ACC112 (cell line): ENCODE measurements around the gene GOLGA6B.
"Not testable (repeated sequence)": the region's sequence is repeated elsewhere in the genome, so short reads cannot be mapped to it uniquely, and the experiment has no call there.

Experiments
- H2AFZ ChIP-seq: fragments of 200-600 bp; sonication (generic); one replicate; pipeline ENCODE4 v1.6.0; 2017; ENCODE audit warnings: antibody characterized with exemption, low read length; ENCODE audit not compliant: unreplicated experiment
- H3K27ac ChIP-seq: fragments of 200-600 bp; sonication (generic); 2 replicates; pipeline ENCODE4 v1.5.1; 2014; ENCODE audit warnings: low read depth, mild to moderate bottlenecking, antibody characterized with exemption, low read length, moderate library complexity
- H3K27me3 ChIP-seq: fragments of 200-600 bp; sonication (generic); 2 replicates; pipeline ENCODE4 v1.6.1; 2014; ENCODE audit warnings: mild to moderate bottlenecking, antibody characterized with exemption, low read length, moderate library complexity, mixed read lengths; ENCODE audit not compliant: insufficient read depth
- H3K36me3 ChIP-seq: fragments of 200-600 bp; sonication (generic); 2 replicates; pipeline ENCODE4 v1.6.1; 2016; ENCODE audit warnings: mild to moderate bottlenecking, antibody characterized with exemption, low read length, moderate library complexity, mixed read lengths; ENCODE audit not compliant: insufficient read depth
- H3K4me1 ChIP-seq: fragments of 200-600 bp; sonication (generic); one replicate; pipeline ENCODE4 v1.6.1; 2016; ENCODE audit warnings: low read length, mixed read lengths; ENCODE audit not compliant: insufficient read depth, unreplicated experiment, control insufficient read depth
- H3K4me3 ChIP-seq: fragments of 200-600 bp; sonication (generic); 2 replicates; pipeline ENCODE4 v1.5.1; 2014; ENCODE audit warnings: mild to moderate bottlenecking, low read depth, low read length
- H3K79me2 ChIP-seq: fragments of 200-600 bp; sonication (generic); one replicate; pipeline ENCODE4 v1.6.0; 2016; ENCODE audit warnings: low read length; ENCODE audit not compliant: control insufficient read depth, unreplicated experiment, insufficient read depth

Gene GOLGA6B

GRCh38 chr15:72698938-72699337, 44.4 kb downstream of the GOLGA6B start:
- H3K27me3 ChIP-seq: no peaks in the 10 kb centered on the region
- no peaks in the 10 kb centered on the region for H3K79me2 ChIP-seq
- H3K36me3 ChIP-seq: no peaks in the 10 kb centered on the region
- H3K4me3 ChIP-seq: no peak overlapping the region
- no peak overlapping the region for H2AFZ ChIP-seq
- H3K4me1 ChIP-seq: no peaks in the 10 kb centered on the region
- no peak overlapping the region for H3K27ac ChIP-seq

GRCh38 chr15:72700076-72700475, 45.6 kb downstream of the GOLGA6B start:
- Histone ChIP-seq H3K4me3 (no peak overlapping the region), H3K4me1 (no peaks in the 10 kb centered on the region), H3K27me3 (no peaks in the 10 kb centered on the region)

GRCh38 chr15:72706266-72706665, 51.8 kb downstream of the GOLGA6B start:
- Histone ChIP-seq H3K4me3 (no peak overlapping the region), H3K36me3 (no peaks in the 10 kb centered on the region), H3K4me1 (no peaks in the 10 kb centered on the region), H2AFZ (no peak overlapping the region), H3K27me3 (no peaks in the 10 kb centered on the region), H3K79me2 (no peaks in the 10 kb centered on the region), H3K27ac (no peak overlapping the region)

More at GRCh38 chr15:72700076-72700475, 45.6 kb downstream of the GOLGA6B start:
- H3K79me2 ChIP-seq: no peaks in the 10 kb centered on the region
- H3K27ac ChIP-seq: no peak overlapping the region
- no peaks in the 10 kb centered on the region for H3K36me3 ChIP-seq
- no peak overlapping the region for H2AFZ ChIP-seq

GRCh38 chr15:72708551-72709303, 54.2 kb downstream of the GOLGA6B start:
- H3K27ac ChIP-seq, H3K27me3 ChIP-seq, H2AFZ ChIP-seq, H3K36me3 ChIP-seq, H3K4me3 ChIP-seq, H3K79me2 ChIP-seq, H3K4me1 ChIP-seq: not testable (repeated sequence)
